GM18519 (cell line): ENCODE measurements around the gene GLDC.

ENCODE experiments used
- ATAC-seq: cut with Tn5 transposase; IDR thresholded peaks from one replicate; pipeline ENCODE4 v1.9.1; 2021; ENCODE audit warnings: mild to moderate bottlenecking, moderate library complexity; ENCODE audit not compliant: unreplicated experiment, low FRiP score

GLDC gene

DNA sequence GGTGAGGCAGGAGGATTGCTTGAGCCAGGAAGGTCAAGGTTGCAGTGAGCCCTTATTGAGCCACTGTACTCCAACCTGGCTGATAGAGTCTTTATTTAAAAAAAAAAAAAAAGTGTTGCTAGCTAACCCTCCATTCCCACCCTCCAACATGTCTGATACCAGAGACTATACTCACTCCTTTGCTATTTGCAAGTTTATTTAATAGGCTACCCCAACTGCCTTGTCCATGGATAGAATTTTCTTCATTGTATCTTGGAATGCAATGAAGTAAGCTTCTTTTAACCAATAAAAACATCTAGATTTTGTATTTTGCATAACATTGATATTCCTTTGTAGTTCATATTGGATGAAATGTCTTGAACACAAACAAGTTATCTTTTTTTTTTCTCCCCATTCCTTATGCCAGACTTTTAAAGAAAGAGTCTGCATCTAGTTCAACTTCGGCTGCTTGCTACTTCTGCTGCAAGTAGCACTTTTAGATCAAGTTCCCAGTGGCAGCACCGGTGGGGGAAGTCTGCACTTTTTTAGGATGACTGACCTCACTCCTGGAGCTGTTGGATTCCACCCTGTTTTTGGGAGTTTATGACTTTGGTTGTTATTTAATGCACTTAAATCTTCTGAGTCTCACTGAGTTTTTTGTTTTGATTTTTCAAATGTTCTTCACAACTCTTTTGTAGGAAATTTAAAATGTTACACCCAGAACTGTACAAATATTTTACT, 120.0 kb downstream of the GLDC start:
- ATAC-seq, result no peak

DNA sequence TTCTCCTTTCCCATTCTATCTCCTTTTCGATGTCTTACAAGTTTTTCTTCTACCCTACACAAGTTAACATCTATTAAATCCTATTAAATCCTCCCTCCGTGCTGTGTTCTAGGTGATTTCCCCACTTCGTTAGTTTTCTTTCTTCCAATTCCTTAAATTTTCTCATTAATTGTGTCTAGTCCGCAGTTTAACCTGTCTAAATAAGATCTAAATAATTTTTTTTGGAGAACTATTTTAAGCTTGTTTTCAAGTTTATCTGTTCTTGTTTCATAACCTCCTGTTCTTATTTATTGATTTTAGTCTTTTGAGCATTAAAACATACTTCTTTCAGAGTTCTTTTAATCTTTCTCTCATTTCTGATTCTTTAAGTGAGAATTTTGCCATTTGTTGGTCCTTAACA, 123.3 kb downstream of the GLDC start:
- ATAC-seq, result no peak

DNA sequence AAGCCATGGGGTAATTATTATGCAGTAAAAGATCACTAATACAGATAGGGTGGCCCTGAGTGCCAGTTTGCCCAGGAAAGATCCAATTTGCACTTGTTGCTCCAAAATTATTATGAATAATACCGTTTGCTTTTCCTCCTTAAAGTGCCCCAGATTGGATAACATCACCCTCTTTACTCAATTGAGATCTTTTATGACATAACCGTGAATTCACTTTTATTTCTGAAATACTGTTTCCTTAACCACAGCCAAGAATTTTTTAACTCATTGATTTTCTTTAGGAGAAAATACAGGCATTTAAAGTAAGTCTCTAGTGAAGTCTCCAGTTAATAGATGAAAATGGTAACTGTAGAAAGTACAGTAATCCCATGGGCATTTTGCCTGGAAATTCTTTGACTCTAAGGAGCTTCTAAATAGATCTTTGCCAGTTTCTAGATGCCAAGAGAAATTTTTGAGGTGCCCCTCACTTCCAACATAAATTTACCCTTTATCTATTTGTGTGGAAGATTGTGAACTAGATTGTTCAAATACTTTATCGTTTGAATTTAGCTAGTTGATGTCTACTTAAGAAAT, 133.4 kb downstream of the GLDC start:
- ATAC-seq, result no peak

DNA sequence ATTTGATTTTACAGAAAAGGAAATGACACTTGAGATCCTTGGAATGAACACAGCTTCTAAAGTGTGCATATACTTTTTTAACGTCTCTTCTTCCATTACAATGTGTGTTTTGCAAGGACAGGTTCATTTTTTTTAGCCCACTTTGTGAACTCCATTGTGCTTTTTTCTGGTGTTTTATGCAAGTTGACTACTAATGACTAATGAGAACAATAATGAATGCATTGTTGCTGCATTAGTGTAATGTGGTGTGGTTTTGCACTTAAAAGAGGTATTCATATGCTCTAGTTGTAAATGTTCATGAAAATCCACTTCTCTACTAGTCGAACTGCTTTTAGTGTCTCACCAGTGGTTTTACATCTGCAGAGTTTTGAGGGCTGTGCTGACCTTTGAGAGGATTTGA, 139.0 kb downstream of the GLDC start:
- no peak for ATAC-seq

DNA sequence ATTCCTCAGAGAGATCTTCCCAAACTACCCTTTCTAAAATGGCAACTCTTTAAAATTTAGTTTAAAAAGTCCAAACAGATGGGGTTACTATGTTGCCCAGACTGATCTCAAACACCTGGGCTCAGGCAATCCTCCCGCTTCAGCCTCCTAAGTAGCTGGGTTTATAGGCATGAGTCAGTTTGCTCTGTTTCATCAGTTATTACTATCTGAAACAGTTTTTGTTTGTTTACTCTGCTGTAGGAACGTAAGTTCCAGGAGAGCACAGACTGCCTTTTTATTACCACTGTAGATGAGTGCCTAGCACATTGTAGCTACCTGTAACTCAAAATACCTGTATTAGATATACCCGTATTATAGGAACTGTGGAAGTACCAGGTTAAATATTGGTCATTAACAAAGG, 143.1 kb downstream of the GLDC start:
- no peak for ATAC-seq

DNA sequence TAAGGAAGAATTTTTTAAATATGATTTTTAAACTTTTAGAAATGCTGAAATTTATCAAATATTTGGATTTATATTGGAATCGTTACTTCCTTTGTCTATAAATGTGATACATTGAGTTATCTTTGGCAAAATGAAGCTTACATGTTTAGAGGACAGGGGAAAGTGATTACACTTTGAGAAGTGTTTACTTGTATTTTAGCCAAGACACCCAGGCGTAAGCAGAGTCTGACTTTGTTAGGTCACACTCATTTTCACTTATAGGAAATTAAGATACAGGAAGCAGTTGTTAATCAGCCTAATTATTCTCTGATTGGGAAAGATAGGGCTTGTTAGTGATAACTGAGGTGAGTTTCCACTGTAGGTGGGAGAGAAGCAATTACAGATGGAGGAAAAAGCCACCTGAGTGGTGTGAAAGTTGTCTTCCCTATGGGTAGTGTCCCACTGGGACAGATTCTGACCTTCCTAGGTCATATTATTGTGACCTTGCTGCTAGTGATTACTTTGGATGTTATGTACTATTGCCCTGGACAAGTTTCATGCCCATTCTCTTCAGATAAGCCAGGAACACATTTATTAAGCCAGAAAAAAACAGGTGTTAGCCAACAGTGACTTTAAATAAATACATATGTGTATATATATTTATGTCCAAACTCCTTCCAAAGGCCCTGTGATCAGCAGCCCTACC, 143.9 kb downstream of the GLDC start:
- ATAC-seq, result no peak

DNA sequence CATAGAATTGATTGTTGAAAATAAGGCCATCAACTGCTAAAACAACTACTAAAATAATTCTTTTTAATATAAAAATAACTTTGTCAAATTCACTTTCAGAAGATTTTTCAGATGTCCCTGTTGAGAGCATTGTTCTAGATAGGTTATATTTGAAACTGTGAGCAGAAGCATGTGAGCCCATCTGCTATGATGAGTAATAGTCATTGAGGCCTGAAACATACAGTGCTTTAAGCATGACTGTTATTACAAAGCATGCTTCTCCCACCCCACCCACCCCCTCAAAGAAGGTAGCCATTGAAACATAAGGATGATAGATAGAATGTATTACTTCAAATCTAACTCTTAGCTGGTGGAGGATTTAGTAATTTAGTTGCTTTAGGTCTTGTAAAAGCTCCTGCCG, 146.5 kb downstream of the GLDC start:
- ATAC-seq, result no peak

DNA sequence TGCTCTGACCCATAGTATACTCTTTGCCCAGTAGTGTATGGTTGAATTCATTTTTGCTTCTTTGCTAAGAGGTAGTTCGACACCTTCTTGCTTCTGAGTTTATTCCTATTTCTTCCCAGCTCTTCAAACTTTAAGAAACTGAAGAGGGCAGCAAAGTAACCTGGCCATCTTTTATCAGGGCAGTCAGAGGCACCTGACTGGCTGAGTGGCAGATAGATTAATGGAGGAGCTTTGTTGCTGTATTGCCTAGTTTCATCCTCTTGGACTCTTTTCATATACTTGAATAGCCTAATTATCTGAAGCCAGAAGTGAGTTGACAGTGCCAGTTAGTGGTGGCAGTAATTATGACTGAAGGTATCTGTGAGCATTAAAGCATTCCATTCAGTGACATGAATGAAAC, 150.1 kb downstream of the GLDC start:
- ATAC-seq, result no peak

DNA sequence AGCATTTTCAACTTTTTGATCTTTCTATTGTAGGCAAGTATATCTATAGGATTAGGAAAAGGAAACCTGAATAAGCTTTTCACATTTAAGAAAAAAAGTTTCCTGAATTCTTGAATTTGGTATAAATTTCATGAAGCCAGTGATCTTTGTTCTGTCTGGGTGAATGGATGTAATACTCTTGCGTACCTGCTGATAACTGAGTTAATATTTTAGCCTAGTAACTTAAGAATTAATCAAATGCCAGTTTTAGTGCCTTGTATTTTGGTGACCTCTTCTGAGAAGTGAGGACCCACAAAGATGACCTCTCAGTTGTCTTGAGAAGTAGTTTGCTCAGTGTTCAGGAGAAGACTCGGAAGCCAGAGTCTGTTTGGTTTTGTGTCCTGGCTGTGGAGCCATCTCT, 154.7 kb downstream of the GLDC start:
- no peak for ATAC-seq

DNA sequence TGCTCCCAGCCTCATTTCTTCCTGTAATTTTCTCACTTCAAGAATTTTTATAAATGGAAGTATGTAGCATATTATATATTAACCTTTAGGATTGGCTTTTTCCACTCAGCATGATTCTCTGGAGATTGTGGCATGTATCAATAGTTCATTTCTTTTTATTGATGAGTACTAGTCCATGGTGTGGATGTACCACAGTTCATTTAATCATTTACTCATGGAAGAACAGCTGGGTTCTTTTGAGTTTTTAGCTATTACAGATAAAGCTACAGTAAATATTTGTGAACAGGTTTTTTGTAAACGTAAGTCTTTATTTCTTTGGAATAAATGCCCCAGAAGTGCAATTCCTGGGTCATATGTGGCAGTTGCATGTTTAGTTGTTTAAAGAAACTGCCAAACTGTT, 156.4 kb downstream of the GLDC start:
- no peak for ATAC-seq

DNA sequence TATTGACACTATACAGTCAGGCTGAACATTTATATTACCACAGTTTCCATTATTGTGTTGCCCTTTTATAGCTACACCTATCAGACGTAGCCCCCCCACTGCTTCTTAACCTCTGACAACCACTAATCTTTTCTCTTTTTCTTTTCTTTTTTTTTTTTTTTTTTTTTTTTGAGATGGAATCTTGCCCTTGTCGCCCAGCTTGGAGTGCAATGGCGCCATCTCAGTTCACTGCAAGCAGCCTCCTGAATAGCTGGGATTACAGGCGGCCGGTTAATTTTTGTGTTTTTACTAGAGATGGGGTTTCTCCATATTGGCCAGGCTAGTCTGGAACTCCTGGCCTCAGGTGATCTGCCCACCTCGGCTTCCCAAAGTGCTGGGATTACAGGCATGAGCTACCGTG, 157.1 kb downstream of the GLDC start:
- ATAC-seq, result no peak

DNA sequence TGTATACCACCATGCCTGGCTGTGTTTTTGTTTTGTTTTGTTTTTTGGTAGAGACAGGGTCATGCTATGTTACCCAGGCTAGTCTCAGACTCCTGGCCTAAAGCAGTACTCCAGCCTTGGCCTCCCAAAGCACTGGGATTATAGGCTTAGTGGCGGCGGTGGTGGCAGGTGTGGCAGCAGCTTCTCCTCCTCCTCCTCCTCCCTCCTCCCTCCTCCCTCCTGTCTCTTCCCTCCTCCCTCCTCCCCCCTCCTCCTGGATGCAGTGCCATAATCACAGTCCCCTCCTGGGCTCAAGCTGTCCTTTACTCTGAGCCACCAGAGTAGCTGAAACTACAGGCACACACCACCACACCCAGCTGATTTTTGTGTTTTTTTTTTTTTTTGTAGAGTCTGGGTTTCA, 161.3 kb downstream of the GLDC start:
- no peak for ATAC-seq
